DMS 273 (cell line): ENCODE measurements around the gene C3.

Experiments
- DNase-seq: peaks from one replicate; lab custom pipeline; 2025; ENCODE audit not compliant: unreplicated experiment; lab: John Stamatoyannopoulos, UW

The C3 gene

DNA sequence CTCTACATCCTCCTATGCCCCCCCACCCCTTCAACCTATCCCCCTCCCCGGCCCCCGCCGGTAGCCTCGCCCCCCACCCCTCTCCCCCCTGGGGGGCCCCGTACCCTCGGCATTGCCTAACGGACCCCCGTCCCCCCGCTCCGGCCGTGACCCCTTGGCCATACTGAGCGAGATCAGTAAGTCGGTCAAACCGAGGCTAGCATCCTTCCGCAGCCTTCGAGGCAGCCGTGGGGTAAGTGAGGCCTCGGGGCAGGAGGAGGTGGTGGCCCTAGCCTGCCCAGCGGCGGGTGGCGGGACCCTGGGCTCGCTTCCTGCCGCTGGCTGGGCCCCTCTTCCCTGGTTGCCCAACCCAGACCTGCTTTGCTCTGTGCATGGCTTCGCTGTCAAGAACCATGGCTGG, 25.5 kb upstream of the C3 start:
- no peak for DNase-seq

DNA sequence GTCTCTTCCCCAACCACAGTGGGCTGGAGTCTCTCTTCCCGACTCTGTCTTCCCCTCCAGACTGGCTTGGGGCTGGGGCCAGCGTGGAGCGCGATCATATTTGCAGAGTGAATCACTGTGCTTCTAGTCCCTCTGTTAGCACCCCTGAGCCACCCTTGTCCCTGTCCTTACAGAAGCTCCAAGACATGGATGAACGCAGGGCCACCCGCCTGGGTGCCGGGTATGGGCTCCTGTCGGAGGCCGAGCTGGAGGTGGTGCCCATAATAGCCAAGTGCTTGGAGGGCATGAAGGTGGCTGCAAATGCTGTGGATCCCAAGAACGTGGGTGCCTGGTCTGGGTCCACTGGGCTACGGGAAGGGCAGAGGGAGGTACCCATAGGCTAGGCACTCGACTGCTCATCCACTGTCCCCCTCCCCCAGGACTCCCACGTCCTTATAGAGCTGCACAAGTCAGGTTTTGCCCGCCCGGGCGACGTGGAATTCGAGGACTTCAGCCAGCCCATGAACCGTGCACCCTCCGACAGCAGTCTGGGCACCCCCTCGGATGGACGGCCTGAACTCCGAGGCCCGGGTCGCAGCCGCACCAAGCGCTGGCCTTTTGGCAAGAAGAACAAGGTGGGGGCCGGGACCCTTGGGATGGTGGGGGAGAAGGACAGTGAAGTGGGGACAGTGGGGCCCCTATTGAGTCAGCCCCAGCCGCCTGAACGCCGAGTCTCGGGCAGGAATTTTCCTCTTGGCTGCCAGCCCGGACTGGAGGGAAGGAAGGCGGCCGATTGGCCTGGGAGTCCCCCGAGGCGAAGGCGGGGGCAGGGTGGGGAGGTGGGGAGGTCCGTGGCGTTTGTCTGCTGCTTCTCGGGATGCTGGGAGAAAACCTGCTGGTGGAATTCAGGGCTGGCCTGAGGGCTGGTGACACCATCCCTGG, 24.2 kb upstream of the C3 start:
- peak; percentile 76 for DNase-seq

GRCh38 chr19:6743714-6744380, 23.4 kb upstream of the C3 start:
- DNase-seq, result no peak

GRCh38 chr19:6743066-6743465, 22.6 kb upstream of the C3 start:
- no peak for DNase-seq

DNA sequence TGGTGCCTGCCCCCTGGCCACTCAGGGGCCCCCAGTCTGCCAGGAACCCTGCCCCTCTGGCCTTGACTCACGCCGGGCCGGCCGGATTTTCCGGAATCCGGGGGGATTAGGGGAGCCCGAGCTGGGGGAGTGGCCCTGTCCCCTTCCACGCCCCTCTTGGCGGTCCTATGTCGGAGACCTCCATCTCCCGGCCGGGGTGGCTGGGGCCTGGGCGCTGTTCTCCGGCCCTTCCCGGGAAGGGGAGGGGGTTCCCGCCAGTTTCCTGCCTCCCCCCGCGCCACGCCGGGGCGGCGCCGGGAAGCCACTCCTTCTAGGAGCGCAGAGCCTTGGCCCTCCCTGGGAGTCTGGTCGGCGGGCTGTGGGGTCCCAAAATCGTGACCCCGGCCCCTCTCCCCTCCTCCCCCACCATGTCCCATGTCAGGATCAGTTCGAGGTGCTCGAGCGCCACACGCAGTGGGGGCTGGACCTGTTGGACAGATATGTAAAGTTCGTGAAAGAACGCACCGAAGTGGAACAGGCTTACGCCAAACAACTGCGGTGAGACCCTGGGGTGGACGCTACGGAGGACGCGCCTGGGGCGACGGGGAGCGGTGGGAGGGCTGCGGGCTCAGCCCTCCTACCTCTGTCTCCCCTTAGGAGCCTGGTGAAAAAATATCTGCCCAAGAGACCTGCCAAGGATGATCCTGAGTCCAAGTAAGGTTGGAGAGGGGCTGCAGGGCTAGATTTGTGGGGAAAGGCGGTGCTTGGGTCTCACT, 20.3 kb upstream of the C3 start:
- DNase-seq, result no peak

- no peak for DNase-seq
Observed at GRCh38 chr19:6739883-6740588, 19.6 kb upstream of the C3 start.

- DNase-seq, result peak; percentile 87
Observed at GRCh38 chr19:6739390-6739882, 19.0 kb upstream of the C3 start, which contains the start of gene TRIP10. TRIP10 (plus strand) TSS chr19:6739680; CDS start chr19:6739762, 82 bp downstream.

DNA sequence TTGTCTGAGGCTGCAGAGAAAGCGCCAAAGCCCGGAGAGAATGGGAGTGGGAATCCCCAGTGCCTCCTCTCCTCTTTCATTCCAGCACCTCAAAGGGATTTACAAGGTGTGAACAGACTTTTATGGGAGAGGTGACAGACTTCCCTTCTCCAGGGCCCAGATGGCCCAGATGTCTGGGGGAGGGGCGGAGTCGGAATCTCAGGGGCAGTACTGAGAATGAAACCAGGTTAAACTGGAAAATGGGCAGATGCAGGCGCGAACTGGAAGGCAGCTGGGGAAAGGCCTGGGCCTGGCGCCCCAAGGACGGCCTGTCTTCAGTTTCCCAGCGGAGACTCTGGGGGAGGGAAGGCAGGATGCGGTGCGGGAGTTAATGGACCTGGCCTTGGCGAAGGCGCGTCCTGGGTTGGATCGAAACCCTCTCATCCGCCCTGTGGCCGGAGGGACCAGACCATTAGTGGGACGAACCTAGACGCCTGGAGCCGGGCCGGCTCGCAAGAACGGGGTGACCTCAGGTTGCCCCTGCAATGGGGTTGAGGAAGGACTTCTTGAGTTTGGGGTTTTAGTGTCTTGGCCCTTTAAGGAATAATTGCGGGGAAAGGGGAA, 18.4 kb upstream of the C3 start:
- DNase-seq, result peak; percentile 91

- DNase-seq, result peak; percentile 91
Observed at GRCh38 chr19:6737873-6738786, 17.7 kb upstream of the C3 start.

DNA sequence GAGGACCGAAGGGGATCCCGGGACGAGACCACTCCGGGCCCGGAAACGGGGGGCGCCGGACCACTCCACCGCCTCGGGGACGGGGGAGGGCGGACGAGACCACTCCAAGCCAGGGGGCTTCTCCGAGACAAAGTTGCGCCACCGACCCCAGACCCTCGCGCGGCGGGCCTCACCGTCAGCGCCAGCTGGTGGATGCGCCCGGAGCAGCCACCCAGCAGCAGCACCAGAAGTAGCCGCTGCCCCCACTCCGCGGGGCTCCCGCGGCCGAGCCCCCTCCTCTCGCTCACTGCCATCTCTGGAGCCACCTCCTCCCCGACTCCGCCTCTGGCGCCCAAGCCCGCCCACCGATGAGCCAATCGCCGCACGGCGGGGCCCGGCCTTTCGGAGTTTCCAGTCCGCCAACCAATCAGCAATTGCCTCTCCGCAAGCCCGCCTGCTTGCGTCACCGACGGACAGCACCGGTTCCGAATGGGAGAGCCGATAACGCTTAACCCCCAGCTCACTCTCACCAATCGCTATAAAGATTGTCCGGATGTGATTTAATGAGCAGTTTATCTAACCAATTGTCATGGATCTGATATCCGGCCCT, 16.9 kb upstream of the C3 start, which contains the start of gene GPR108:
Gene GPR108, minus strand, starts transcription at position 297 of the 589 bp plus-strand sequence. Its CDS starts 4 bp downstream, at position 293.
- DNase-seq, result peak; percentile 100

GRCh38 chr19:6736917-6737283, 16.4 kb upstream of the C3 start:
- peak; percentile 68 for DNase-seq

- DNase-seq, result peak; percentile 80
Observed at GRCh38 chr19:6736169-6736916, 15.9 kb upstream of the C3 start.

GRCh38 chr19:6735181-6735911, 14.9 kb upstream of the C3 start:
- no peak for DNase-seq

GRCh38 chr19:6734096-6734696, 13.7 kb upstream of the C3 start:
- DNase-seq, result no peak

GRCh38 chr19:6733338-6734095, 13.1 kb upstream of the C3 start:
- DNase-seq, result no peak

GRCh38 chr19:6732803-6733337, 12.4 kb upstream of the C3 start:
- DNase-seq, result no peak
